ENCODE data around the gene RASSF1.

RASSF1 gene

DNA sequence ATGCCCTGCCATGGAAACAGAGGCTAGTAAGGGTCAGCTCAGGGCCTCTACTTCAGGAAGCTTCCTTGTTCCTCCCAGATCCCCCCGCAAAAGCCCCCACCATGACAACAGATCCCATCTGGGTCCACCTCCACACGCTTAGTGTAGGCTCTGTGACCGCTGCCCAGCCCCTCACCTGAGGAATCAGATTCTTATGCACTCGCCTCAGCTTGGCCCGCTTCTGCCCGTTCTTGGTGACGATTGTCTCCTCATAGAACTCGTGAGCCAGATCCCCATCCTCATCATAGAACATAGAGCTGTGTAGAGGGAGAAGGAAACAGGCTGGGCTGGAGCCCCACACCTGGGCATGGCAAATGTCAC, 14.5 kb downstream of the RASSF1 start:
- peaks cover 31% of the 10 kb centered on the region for H3K79me2 ChIP-seq (ENCODE audit: insufficient read depth, low read length)
- TF ChIP-seq EZH2phosphoT487 (IDR thresholded peaks at IDR 0.05; ENCODE audit: borderline replicate concordance) = no peak
- TF ChIP-seq, protein P1, sequence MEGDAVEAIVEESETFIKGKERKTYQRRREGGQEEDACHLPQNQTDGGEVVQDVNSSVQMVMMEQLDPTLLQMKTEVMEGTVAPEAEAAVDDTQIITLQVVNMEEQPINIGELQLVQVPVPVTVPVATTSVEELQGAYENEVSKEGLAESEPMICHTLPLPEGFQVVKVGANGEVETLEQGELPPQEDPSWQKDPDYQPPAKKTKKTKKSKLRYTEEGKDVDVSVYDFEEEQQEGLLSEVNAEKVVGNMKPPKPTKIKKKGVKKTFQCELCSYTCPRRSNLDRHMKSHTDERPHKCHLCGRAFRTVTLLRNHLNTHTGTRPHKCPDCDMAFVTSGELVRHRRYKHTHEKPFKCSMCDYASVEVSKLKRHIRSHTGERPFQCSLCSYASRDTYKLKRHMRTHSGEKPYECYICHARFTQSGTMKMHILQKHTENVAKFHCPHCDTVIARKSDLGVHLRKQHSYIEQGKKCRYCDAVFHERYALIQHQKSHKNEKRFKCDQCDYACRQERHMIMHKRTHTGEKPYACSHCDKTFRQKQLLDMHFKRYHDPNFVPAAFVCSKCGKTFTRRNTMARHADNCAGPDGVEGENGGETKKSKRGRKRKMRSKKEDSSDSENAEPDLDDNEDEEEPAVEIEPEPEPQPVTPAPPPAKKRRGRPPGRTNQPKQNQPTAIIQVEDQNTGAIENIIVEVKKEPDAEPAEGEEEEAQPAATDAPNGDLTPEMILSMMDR (conservative IDR thresholded peaks at IDR 0.05; ENCODE audit: low read length) = no peak

GRCh38 chr3:50325497-50326181, 15.0 kb downstream of the RASSF1 start:
- H2AFZ ChIP-seq (ENCODE audit: low read length) = no peak overlapping the region
- H3K4me3 ChIP-seq (ENCODE audit: low read length, poor library complexity, severe bottlenecking) = no peak overlapping the region
- H3K9me2 ChIP-seq (replicated peaks; ENCODE audit: low read depth, low read length) = no peaks in the 10 kb centered on the region
- H3F3A ChIP-seq (ENCODE audit: low read depth) = peaks cover 9% of the 10 kb centered on the region
- H3K36me3 ChIP-seq (ENCODE audit: insufficient read depth, low read length) = peaks cover 15% of the 10 kb centered on the region; the same call in 1 of the 2 replicates
- H4K20me1 ChIP-seq (ENCODE audit: insufficient read depth, low read length, poor library complexity, severe bottlenecking) = peaks cover 26% of the 10 kb centered on the region
- H3K4me2 ChIP-seq (ENCODE audit: low read depth, low read length, poor library complexity, severe bottlenecking) = no peak overlapping the region
- peaks cover 27% of the 10 kb centered on the region for H3K79me2 ChIP-seq (ENCODE audit: insufficient read depth, low read length)
- peaks cover 15% of the 10 kb centered on the region for H3K4me1 ChIP-seq (ENCODE audit: insufficient read depth, low read length, poor library complexity, severe bottlenecking)
- H3K9me3 ChIP-seq (ENCODE audit: insufficient read depth, low read depth, low read length) = no peaks in the 10 kb centered on the region
- no peaks in the 10 kb centered on the region for H3K27me3 ChIP-seq (ENCODE audit: insufficient read depth, low read length, poor library complexity, severe bottlenecking)
- TF ChIP-seq, protein P1 (conservative IDR thresholded peaks at IDR 0.05; ENCODE audit: low read length) = no peak
- TF ChIP-seq EZH2phosphoT487 (IDR thresholded peaks at IDR 0.05; ENCODE audit: borderline replicate concordance) = no peak
- H3K9ac ChIP-seq (ENCODE audit: low read depth, low read length, poor library complexity, severe bottlenecking) = no peak overlapping the region

More for the DNA sequence above, 14.5 kb downstream of the RASSF1 start:
- H3F3A ChIP-seq (ENCODE audit: low read depth) = peaks cover 9% of the 10 kb centered on the region
- H3K27me3 ChIP-seq (ENCODE audit: insufficient read depth, low read length, poor library complexity, severe bottlenecking) = no peaks in the 10 kb centered on the region
- peaks cover 20% of the 10 kb centered on the region for H3K36me3 ChIP-seq (ENCODE audit: insufficient read depth, low read length)
- H3K4me3 ChIP-seq (ENCODE audit: low read length, poor library complexity, severe bottlenecking) = no peak overlapping the region
- no peaks in the 10 kb centered on the region for H3K9me3 ChIP-seq (ENCODE audit: insufficient read depth, low read depth, low read length)
- H4K20me1 ChIP-seq (ENCODE audit: insufficient read depth, low read length, poor library complexity, severe bottlenecking) = peaks cover 31% of the 10 kb centered on the region
- H2AFZ ChIP-seq (ENCODE audit: low read length) = no peak overlapping the region
- H3K9me2 ChIP-seq (replicated peaks; ENCODE audit: low read depth, low read length) = no peaks in the 10 kb centered on the region
- H3K4me2 ChIP-seq (ENCODE audit: low read depth, low read length, poor library complexity, severe bottlenecking) = peak overlapping the region; percentile 95
- H3K9ac ChIP-seq (ENCODE audit: low read depth, low read length, poor library complexity, severe bottlenecking) = peak overlapping the region; percentile 82
- peaks cover 15% of the 10 kb centered on the region for H3K4me1 ChIP-seq (ENCODE audit: insufficient read depth, low read length, poor library complexity, severe bottlenecking)

DNA sequence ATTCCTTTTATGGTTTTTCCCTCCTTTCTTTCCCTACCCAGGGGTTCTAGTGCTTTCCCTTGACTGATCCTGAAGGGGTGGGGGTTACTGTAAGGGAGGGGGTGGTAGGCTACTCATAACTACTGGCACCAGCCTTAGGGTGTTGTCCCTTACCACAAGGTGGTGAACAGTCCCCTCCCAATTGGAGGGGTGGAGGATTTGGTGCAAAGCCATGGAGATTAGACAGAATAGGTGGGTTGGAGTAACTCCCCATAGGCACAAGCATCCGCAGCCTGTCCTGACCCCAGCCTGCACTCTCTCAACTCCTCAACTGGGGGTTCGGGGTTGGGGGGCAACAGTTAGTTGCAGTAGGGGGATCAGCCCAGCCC, 15.5 kb downstream of the RASSF1 start:
- peaks cover 21% of the 10 kb centered on the region for H3K4me1 ChIP-seq (ENCODE audit: insufficient read depth, low read length, poor library complexity, severe bottlenecking)
- H3F3A ChIP-seq (ENCODE audit: low read depth) = peaks cover 9% of the 10 kb centered on the region
- H3K4me3 ChIP-seq (ENCODE audit: low read length, poor library complexity, severe bottlenecking) = no peak overlapping the region
- TF ChIP-seq EZH2phosphoT487 (IDR thresholded peaks at IDR 0.05; ENCODE audit: borderline replicate concordance) = no peak
- TF ChIP-seq, protein P1 (conservative IDR thresholded peaks at IDR 0.05; ENCODE audit: low read length) = no peak
- no peak overlapping the region for H3K4me2 ChIP-seq (ENCODE audit: low read depth, low read length, poor library complexity, severe bottlenecking)
- no peak overlapping the region for H2AFZ ChIP-seq (ENCODE audit: low read length)
- H3K9me2 ChIP-seq (replicated peaks; ENCODE audit: low read depth, low read length) = no peaks in the 10 kb centered on the region
- H3K9ac ChIP-seq (ENCODE audit: low read depth, low read length, poor library complexity, severe bottlenecking) = no peak overlapping the region
- peaks cover 27% of the 10 kb centered on the region for H3K79me2 ChIP-seq (ENCODE audit: insufficient read depth, low read length)
- H3K36me3 ChIP-seq (ENCODE audit: insufficient read depth, low read length) = peaks cover 10% of the 10 kb centered on the region; the same call in 1 of the 2 replicates
- no peaks in the 10 kb centered on the region for H3K9me3 ChIP-seq (ENCODE audit: insufficient read depth, low read depth, low read length)
- peaks cover 26% of the 10 kb centered on the region for H4K20me1 ChIP-seq (ENCODE audit: insufficient read depth, low read length, poor library complexity, severe bottlenecking)
- no peaks in the 10 kb centered on the region for H3K27me3 ChIP-seq (ENCODE audit: insufficient read depth, low read length, poor library complexity, severe bottlenecking)

All from Loucy (cell line).